ENCODE results near the gene MTTP. TPM values are rescaled to one million over a fixed set of nuclear protein-coding genes. Genes with fewer than 3 reads are reported as not detected.

The MTTP gene
- total RNA-seq, 1 donor from 2014 or later: not detected

DNA sequence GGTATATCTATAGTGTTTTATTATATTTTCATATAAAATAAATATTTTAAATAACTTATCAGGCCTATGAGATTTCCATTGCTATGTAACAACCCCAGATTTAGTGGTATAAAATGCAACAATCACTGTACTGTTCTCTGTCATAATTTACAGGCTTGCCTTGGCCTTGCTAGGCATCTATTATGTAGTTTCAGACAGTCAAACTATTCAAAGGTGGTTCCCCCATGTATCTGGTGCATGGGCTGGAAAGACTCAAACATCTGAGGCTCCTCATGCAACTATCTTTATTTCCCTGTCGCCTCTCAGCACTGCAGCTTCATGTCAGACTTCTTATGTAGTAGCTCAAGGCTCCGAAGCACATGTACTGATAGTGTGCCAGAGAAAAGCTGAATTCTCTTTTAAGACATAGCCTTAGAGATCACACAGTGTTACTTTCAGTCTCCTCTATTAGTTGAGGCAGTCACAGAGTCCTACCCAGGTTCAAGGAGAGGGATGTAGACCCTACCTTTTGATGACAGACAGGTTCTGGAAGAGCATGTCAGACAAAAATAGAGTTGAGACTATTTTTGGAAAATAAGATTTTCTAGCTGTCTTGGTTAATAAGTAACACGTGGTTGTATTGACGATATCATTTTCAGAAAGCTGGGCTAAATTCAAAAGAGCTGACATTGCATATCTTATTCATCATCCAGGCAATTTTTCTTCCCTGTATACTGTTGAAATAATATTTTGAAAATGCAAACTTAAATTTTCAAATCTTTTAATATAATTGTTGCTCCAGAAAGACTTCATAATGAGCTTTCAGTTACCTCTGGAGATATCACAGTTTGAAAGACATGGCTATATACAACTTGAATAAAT lies 19.4 kb downstream of the MTTP start:
- Mint-ChIP-seq H3K4me3 (ENCODE audit: unreplicated experiment) (no peak overlapping the region), H3K36me3 (ENCODE audit: low read depth) (no peaks in the 10 kb centered on the region), H3K27ac (ENCODE audit: unreplicated experiment) (no peak overlapping the region), H3K9me3 (ENCODE audit: low read depth) (no peaks in the 10 kb centered on the region), H3K27me3 (ENCODE audit: low read depth) (peaks cover 21% of the 10 kb centered on the region), H3K4me1 (ENCODE audit: low read depth) (no peaks in the 10 kb centered on the region)
- no peak for DNase-seq (ENCODE audit: low spot score)
- TF ChIP-seq, protein P1, sequence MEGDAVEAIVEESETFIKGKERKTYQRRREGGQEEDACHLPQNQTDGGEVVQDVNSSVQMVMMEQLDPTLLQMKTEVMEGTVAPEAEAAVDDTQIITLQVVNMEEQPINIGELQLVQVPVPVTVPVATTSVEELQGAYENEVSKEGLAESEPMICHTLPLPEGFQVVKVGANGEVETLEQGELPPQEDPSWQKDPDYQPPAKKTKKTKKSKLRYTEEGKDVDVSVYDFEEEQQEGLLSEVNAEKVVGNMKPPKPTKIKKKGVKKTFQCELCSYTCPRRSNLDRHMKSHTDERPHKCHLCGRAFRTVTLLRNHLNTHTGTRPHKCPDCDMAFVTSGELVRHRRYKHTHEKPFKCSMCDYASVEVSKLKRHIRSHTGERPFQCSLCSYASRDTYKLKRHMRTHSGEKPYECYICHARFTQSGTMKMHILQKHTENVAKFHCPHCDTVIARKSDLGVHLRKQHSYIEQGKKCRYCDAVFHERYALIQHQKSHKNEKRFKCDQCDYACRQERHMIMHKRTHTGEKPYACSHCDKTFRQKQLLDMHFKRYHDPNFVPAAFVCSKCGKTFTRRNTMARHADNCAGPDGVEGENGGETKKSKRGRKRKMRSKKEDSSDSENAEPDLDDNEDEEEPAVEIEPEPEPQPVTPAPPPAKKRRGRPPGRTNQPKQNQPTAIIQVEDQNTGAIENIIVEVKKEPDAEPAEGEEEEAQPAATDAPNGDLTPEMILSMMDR (IDR thresholded peaks at IDR 0.05): no peak

DNA sequence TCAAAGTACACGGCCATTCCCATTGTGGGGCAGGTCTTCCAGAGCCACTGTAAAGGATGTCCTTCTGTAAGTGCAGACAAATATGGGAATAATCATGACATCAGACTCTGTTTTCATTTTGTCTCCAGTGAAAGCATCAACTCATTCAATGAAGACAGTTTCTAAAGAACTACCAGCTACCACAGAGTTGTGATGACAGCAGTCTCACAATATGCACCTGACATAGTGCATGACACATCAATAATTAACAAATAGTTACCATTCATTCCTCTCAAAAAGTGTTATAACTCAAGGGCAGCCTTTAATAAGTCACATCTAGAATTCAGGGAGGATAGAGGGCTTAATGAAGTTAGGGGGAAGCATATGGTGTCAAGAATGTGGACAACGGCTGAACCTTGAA lies 20.2 kb downstream of the MTTP start:
- H3K27me3 Mint-ChIP-seq (ENCODE audit: low read depth): peaks cover 21% of the 10 kb centered on the region
- no peak for DNase-seq (ENCODE audit: low spot score)
- H3K9me3 Mint-ChIP-seq (ENCODE audit: low read depth): no peaks in the 10 kb centered on the region
- no peaks in the 10 kb centered on the region for H3K4me1 Mint-ChIP-seq (ENCODE audit: low read depth)
- TF ChIP-seq, protein P1 (IDR thresholded peaks at IDR 0.05): no peak
- no peak overlapping the region for H3K4me3 Mint-ChIP-seq (ENCODE audit: unreplicated experiment)
- H3K27ac Mint-ChIP-seq (ENCODE audit: unreplicated experiment): no peak overlapping the region
- H3K36me3 Mint-ChIP-seq (ENCODE audit: low read depth): no peaks in the 10 kb centered on the region

DNA sequence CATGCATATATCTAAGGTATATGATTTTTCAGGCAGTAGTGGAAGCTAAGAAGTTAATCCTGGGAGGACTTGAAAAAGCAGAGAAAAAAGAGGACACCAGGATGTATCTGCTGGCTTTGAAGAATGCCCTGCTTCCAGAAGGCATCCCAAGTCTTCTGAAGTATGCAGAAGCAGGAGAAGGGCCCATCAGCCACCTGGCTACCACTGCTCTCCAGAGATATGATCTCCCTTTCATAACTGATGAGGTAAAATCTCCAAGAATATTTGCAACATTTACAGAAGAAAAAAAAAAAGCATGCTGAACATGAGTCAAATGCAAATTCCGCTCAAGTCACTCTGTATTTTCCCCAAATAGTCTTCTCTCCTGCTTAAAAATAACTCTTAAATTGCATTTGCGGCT lies 32.1 kb downstream of the MTTP start:
- TF ChIP-seq, protein P1 (IDR thresholded peaks at IDR 0.05): no peak
- no peak overlapping the region for H3K4me3 Mint-ChIP-seq (ENCODE audit: unreplicated experiment)
- H3K36me3 Mint-ChIP-seq (ENCODE audit: low read depth): no peaks in the 10 kb centered on the region
- DNase-seq (ENCODE audit: low spot score): no peak
- peaks cover 31% of the 10 kb centered on the region for H3K27me3 Mint-ChIP-seq (ENCODE audit: low read depth)
- H3K27ac Mint-ChIP-seq (ENCODE audit: unreplicated experiment): no peak overlapping the region
- H3K4me1 Mint-ChIP-seq (ENCODE audit: low read depth): no peaks in the 10 kb centered on the region
- no peaks in the 10 kb centered on the region for H3K9me3 Mint-ChIP-seq (ENCODE audit: low read depth)

DNA sequence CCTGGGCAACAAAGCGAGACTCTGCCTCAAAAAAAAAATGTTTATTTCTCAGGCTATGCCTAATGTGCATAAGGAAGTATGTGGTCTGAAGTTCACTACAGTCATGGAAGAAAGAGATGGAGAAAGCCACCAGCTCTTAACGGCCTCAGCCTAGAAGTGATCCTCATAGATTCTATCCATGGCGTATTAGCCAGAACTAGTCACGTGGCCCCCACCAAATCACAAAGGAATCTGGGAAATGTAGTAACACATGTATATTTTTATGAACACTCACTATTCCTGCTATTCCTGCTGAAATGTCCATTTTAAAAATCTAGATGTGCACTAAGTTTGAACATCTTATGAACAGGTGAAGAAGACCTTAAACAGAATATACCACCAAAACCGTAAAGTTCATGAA lies 33.8 kb downstream of the MTTP start:
- H3K27me3 Mint-ChIP-seq (ENCODE audit: low read depth): peaks cover 28% of the 10 kb centered on the region
- H3K27ac Mint-ChIP-seq (ENCODE audit: unreplicated experiment): no peak overlapping the region
- no peak for DNase-seq (ENCODE audit: low spot score)
- no peaks in the 10 kb centered on the region for H3K36me3 Mint-ChIP-seq (ENCODE audit: low read depth)
- H3K4me3 Mint-ChIP-seq (ENCODE audit: unreplicated experiment): no peak overlapping the region
- TF ChIP-seq, protein P1 (IDR thresholded peaks at IDR 0.05): no peak
- H3K4me1 Mint-ChIP-seq (ENCODE audit: low read depth): no peaks in the 10 kb centered on the region
- H3K9me3 Mint-ChIP-seq (ENCODE audit: low read depth): no peaks in the 10 kb centered on the region

DNA sequence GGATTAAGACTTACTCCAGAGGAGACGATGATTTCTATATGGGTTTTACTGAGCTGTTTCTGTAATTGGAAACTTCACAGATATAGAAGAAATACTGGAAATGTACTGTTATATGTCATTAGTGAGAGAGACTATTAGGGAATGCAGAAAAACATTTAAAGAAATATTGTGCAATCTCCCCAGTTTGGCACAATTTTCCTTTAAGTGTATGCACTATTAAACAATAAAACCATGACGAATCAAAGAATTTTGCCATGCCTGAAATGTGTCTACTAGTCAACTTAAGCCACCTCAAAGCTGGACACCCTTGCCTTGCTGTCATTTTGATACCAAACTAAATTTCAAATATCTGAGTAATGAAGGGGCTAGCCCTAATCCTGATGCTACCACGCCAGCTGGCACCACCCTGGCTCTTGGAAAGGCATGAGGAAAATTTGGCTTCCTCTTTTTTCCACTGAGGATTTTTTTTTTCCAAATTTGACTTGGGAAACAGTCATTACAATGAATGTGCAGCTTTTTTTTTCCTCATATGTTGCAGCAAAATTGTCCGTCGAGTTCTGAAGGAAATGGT lies 36.1 kb downstream of the MTTP start:
- Mint-ChIP-seq H3K36me3 (ENCODE audit: low read depth) (no peaks in the 10 kb centered on the region), H3K27ac (ENCODE audit: unreplicated experiment) (no peak overlapping the region), H3K27me3 (ENCODE audit: low read depth) (peaks cover 17% of the 10 kb centered on the region), H3K9me3 (ENCODE audit: low read depth) (no peaks in the 10 kb centered on the region), H3K4me3 (ENCODE audit: unreplicated experiment) (no peak overlapping the region), H3K4me1 (ENCODE audit: low read depth) (no peaks in the 10 kb centered on the region)
- TF ChIP-seq, protein P1 (IDR thresholded peaks at IDR 0.05): no peak
- DNase-seq (ENCODE audit: low spot score): no peak
